GM12891 (cell line): ENCODE measurements around the gene TBC1D13.

Experiments used
- POLR2A ChIP-seq: IDR thresholded peaks from 2 replicates; pipeline ENCODE4 v1.6.1; 2011; ENCODE audit warnings: low read depth, low read length, control low read depth
- POLR2AphosphoS5 ChIP-seq: IDR thresholded peaks from 2 replicates; pipeline ENCODE4 v1.6.1; 2011; ENCODE audit warnings: low read depth, low read length, control low read depth
- SPI1 ChIP-seq: IDR thresholded peaks from 2 replicates; pipeline ENCODE4 v1.6.1; 2011; ENCODE audit warnings: low read depth, low read length, control low read depth

GRCh38 chr9:128787659-128788058, 606 bp downstream of the TBC1D13 start:
- TF ChIP-seq POLR2A (no peak), POLR2AphosphoS5 (no peak), SPI1 (no peak)
